ENCODE measurements around the gene NISCH.

Gene NISCH

DNA sequence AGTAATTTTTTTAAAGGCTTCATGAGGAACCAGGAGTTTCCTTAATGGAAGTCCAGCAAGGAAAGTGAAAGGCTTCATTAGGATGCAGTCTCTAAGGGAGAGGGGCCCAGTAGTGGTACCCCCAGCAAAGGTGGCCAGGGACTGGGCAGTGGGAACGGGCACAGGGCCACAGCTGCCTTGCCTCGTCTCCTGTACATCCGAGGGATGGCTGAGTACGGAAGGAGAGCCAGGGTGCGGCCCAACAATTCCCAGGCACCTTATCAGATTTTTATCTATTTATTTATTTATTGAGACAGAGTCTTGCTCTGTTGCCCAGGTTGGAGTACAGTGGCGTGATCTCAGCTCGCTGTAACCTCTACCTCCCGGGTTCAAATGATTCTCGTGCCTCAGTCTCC is 25.0 kb upstream of the NISCH start:
- H2AFZ ChIP-seq (ENCODE audit: low read depth, low read length) = no peak overlapping the region
- no peak overlapping the region for H3K9ac ChIP-seq (ENCODE audit: low read length)
- H3K9me3 ChIP-seq (ENCODE audit: control insufficient read depth, low read length) = no peaks in the 10 kb centered on the region
- H3K23ac ChIP-seq (ENCODE audit: low read length in 2 of 2) = no peak overlapping the region
- no peaks in the 10 kb centered on the region for H3K4me1 ChIP-seq (ENCODE audit: control insufficient read depth, insufficient read depth, low read depth, low read length)
- H3K27me3 ChIP-seq (ENCODE audit: control insufficient read depth in 1 of 2, insufficient read depth in 1 of 2, low read length in 2 of 2) = peaks cover 10 to 26% of the 10 kb centered on the region in 2 experiments
- H3K18ac ChIP-seq (ENCODE audit: low read depth in 1 of 2, low read length in 2 of 2) = no peak overlapping the region
- DNase-seq = no peak
- no peak overlapping the region for H3K4me3 ChIP-seq (ENCODE audit: insufficient read depth in 1 of 2, low read depth in 1 of 2, low read length in 2 of 2)
- H2BK5ac ChIP-seq (ENCODE audit: low read depth, low read length, poor library complexity, severe bottlenecking) = no peak overlapping the region
- 93% methylated on average over 5 of the region's 9 CpGs for WGBS
- H2BK12ac ChIP-seq (ENCODE audit: low read length in 2 of 2) = no peak overlapping the region
- H3K4me2 ChIP-seq (ENCODE audit: low read length, poor library complexity, severe bottlenecking) = no peak overlapping the region
- H3K27ac ChIP-seq (ENCODE audit: low read length, poor library complexity, severe bottlenecking) = no peak overlapping the region
- H2AK5ac ChIP-seq (ENCODE audit: low read length, severe bottlenecking) = no peak overlapping the region
- no peak overlapping the region for H3K4ac ChIP-seq (ENCODE audit: low read depth in 1 of 2, low read length in 2 of 2)
- no peak overlapping the region for H4K8ac ChIP-seq (ENCODE audit: low read length)
- H3K79me1 ChIP-seq (replicated peaks; ENCODE audit: low read length, poor library complexity, severe bottlenecking) = no peaks in the 10 kb centered on the region
- H3K36me3 ChIP-seq (ENCODE audit: control insufficient read depth in 1 of 2, insufficient read depth in 2 of 2, low read depth in 1 of 2, low read length in 2 of 2) = no peaks in the 10 kb centered on the region
- no peak overlapping the region for H2BK15ac ChIP-seq (ENCODE audit: low read depth, poor library complexity, severe bottlenecking)
- no peak overlapping the region for H2BK120ac ChIP-seq (ENCODE audit: low read depth, low read length)
- H4K91ac ChIP-seq (ENCODE audit: low read length) = no peak overlapping the region
- no peak overlapping the region for H3K14ac ChIP-seq (ENCODE audit: low read length in 2 of 2)

- no peaks in the 10 kb centered on the region for H3K9me3 ChIP-seq (ENCODE audit: control insufficient read depth, low read length)
- peaks cover 2% of the 10 kb centered on the region for H3K4me1 ChIP-seq (ENCODE audit: control insufficient read depth, insufficient read depth, low read depth, low read length)
- H3K14ac ChIP-seq (ENCODE audit: low read length in 2 of 2) = no peak overlapping the region
- no peak for DNase-seq
- H4K91ac ChIP-seq (ENCODE audit: low read length) = no peak overlapping the region
- H2AFZ ChIP-seq (ENCODE audit: low read depth, low read length) = no peak overlapping the region
- no peak overlapping the region for H3K4ac ChIP-seq (ENCODE audit: low read depth in 1 of 2, low read length in 2 of 2)
- H3K4me3 ChIP-seq (ENCODE audit: insufficient read depth in 1 of 2, low read depth in 1 of 2, low read length in 2 of 2) = no peak overlapping the region
- no peak overlapping the region for H3K4me2 ChIP-seq (ENCODE audit: low read length, poor library complexity, severe bottlenecking)
- no peak overlapping the region for H3K27ac ChIP-seq (ENCODE audit: low read length, poor library complexity, severe bottlenecking)
- no peak overlapping the region for H2AK5ac ChIP-seq (ENCODE audit: low read length, severe bottlenecking)
- 84% methylated on average over 8 of the region's 10 CpGs for WGBS
- H3K23ac ChIP-seq (ENCODE audit: low read length in 2 of 2) = no peak overlapping the region
- peaks cover 10 to 35% of the 10 kb centered on the region in 2 experiments for H3K27me3 ChIP-seq (ENCODE audit: control insufficient read depth in 1 of 2, insufficient read depth in 1 of 2, low read length in 2 of 2)
- no peak overlapping the region for H2BK15ac ChIP-seq (ENCODE audit: low read depth, poor library complexity, severe bottlenecking)
- H2BK120ac ChIP-seq (ENCODE audit: low read depth, low read length) = no peak overlapping the region
- no peak overlapping the region for H3K9ac ChIP-seq (ENCODE audit: low read length)
- no peak overlapping the region for H2BK5ac ChIP-seq (ENCODE audit: low read depth, low read length, poor library complexity, severe bottlenecking)
- no peak overlapping the region for H3K18ac ChIP-seq (ENCODE audit: low read depth in 1 of 2, low read length in 2 of 2)
- H4K8ac ChIP-seq (ENCODE audit: low read length) = no peak overlapping the region
- no peak overlapping the region for H2BK12ac ChIP-seq (ENCODE audit: low read length in 2 of 2)
- H3K36me3 ChIP-seq (ENCODE audit: control insufficient read depth in 1 of 2, insufficient read depth in 2 of 2, low read depth in 1 of 2, low read length in 2 of 2) = no peaks in the 10 kb centered on the region
- no peaks in the 10 kb centered on the region for H3K79me1 ChIP-seq (replicated peaks; ENCODE audit: low read length, poor library complexity, severe bottlenecking)
Observed at GRCh38 chr3:52431459-52432223, 23.8 kb upstream of the NISCH start.

- Histone ChIP-seq H2AK5ac (ENCODE audit: low read length, severe bottlenecking) (no peak overlapping the region), H2BK15ac (ENCODE audit: low read depth, poor library complexity, severe bottlenecking) (no peak overlapping the region), H3K79me1 (replicated peaks; ENCODE audit: low read length, poor library complexity, severe bottlenecking) (no peaks in the 10 kb centered on the region), H3K4me2 (ENCODE audit: low read length, poor library complexity, severe bottlenecking) (no peak overlapping the region), H3K27me3 (ENCODE audit: control insufficient read depth in 1 of 2, insufficient read depth in 1 of 2, low read length in 2 of 2) (peaks cover 10 to 35% of the 10 kb centered on the region in 2 experiments), H3K23ac (ENCODE audit: low read length in 2 of 2) (no peak overlapping the region), H3K9me3 (ENCODE audit: control insufficient read depth, low read length) (no peaks in the 10 kb centered on the region), H3K14ac (ENCODE audit: low read length in 2 of 2) (no peak overlapping the region), H2BK120ac (ENCODE audit: low read depth, low read length) (no peak overlapping the region), H3K4ac (ENCODE audit: low read depth in 1 of 2, low read length in 2 of 2) (no peak overlapping the region), H3K4me3 (ENCODE audit: insufficient read depth in 1 of 2, low read depth in 1 of 2, low read length in 2 of 2) (no peak overlapping the region), H3K9ac (ENCODE audit: low read length) (no peak overlapping the region), H2BK5ac (ENCODE audit: low read depth, low read length, poor library complexity, severe bottlenecking) (no peak overlapping the region), H3K4me1 (ENCODE audit: control insufficient read depth, insufficient read depth, low read depth, low read length) (peaks cover 2% of the 10 kb centered on the region), H2BK12ac (ENCODE audit: low read length in 2 of 2) (no peak overlapping the region), H4K91ac (ENCODE audit: low read length) (no peak overlapping the region), H3K18ac (ENCODE audit: low read depth in 1 of 2, low read length in 2 of 2) (no peak overlapping the region), H3K27ac (ENCODE audit: low read length, poor library complexity, severe bottlenecking) (no peak overlapping the region), H2AFZ (ENCODE audit: low read depth, low read length) (no peak overlapping the region), H4K8ac (ENCODE audit: low read length) (no peak overlapping the region), H3K36me3 (ENCODE audit: control insufficient read depth in 1 of 2, insufficient read depth in 2 of 2, low read depth in 1 of 2, low read length in 2 of 2) (no peaks in the 10 kb centered on the region)
- 73% methylated on average over 6 of the region's 6 CpGs for WGBS
- DNase-seq = no peak
Observed at GRCh38 chr3:52432225-52432624, 23.2 kb upstream of the NISCH start.

- peaks cover 2% of the 10 kb centered on the region for H3K4me1 ChIP-seq (ENCODE audit: control insufficient read depth, insufficient read depth, low read depth, low read length)
- H3K4me2 ChIP-seq (ENCODE audit: low read length, poor library complexity, severe bottlenecking) = no peak overlapping the region
- H3K36me3 ChIP-seq (ENCODE audit: control insufficient read depth in 1 of 2, insufficient read depth in 2 of 2, low read depth in 1 of 2, low read length in 2 of 2) = no peaks in the 10 kb centered on the region
- H3K9me3 ChIP-seq (ENCODE audit: control insufficient read depth, low read length) = no peaks in the 10 kb centered on the region
- no peak overlapping the region for H3K23ac ChIP-seq (ENCODE audit: low read length in 2 of 2)
- WGBS = 64% methylated on average over 3 of the region's 4 CpGs
- H3K27me3 ChIP-seq (ENCODE audit: control insufficient read depth in 1 of 2, insufficient read depth in 1 of 2, low read length in 2 of 2) = peaks cover 10 to 35% of the 10 kb centered on the region in 2 experiments
- H3K27ac ChIP-seq (ENCODE audit: low read length, poor library complexity, severe bottlenecking) = no peak overlapping the region
- no peak overlapping the region for H3K4me3 ChIP-seq (ENCODE audit: insufficient read depth in 1 of 2, low read depth in 1 of 2, low read length in 2 of 2)
- no peak overlapping the region for H4K91ac ChIP-seq (ENCODE audit: low read length)
- H4K8ac ChIP-seq (ENCODE audit: low read length) = no peak overlapping the region
- H3K4ac ChIP-seq (ENCODE audit: low read depth in 1 of 2, low read length in 2 of 2) = no peak overlapping the region
- no peaks in the 10 kb centered on the region for H3K79me1 ChIP-seq (replicated peaks; ENCODE audit: low read length, poor library complexity, severe bottlenecking)
- H2BK5ac ChIP-seq (ENCODE audit: low read depth, low read length, poor library complexity, severe bottlenecking) = no peak overlapping the region
- H3K14ac ChIP-seq (ENCODE audit: low read length in 2 of 2) = no peak overlapping the region
- no peak overlapping the region for H2BK12ac ChIP-seq (ENCODE audit: low read length in 2 of 2)
- no peak for DNase-seq
- no peak overlapping the region for H3K18ac ChIP-seq (ENCODE audit: low read depth in 1 of 2, low read length in 2 of 2)
- no peak overlapping the region for H2AFZ ChIP-seq (ENCODE audit: low read depth, low read length)
- no peak overlapping the region for H2AK5ac ChIP-seq (ENCODE audit: low read length, severe bottlenecking)
- no peak overlapping the region for H2BK120ac ChIP-seq (ENCODE audit: low read depth, low read length)
- H2BK15ac ChIP-seq (ENCODE audit: low read depth, poor library complexity, severe bottlenecking) = no peak overlapping the region
- no peak overlapping the region for H3K9ac ChIP-seq (ENCODE audit: low read length)
Observed at GRCh38 chr3:52432691-52433141, 22.7 kb upstream of the NISCH start.

Measured in mesenchymal stem cell (in vitro differentiated cells and primary cell).